ENCODE data around the gene GK.

DNA sequence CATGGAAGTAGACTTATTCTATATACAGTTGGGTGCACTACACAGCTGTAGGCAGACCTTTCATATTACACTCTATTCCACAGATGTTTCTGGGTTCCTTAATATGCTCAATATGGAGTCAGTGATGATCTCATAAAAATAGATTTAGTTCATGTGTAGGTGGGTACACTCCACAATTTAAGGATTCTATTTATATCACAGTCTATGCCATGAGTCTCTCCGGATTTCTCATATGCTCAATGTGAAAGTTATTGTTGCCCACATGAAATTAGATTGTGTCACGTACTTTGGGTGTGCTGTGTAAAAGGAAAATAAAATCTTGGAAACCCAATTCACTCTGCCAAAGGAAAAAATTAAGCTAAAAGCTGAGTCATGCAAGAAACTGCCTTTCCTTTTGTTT, 43.2 kb upstream of the GK start:
- TF ChIP-seq, protein P1, sequence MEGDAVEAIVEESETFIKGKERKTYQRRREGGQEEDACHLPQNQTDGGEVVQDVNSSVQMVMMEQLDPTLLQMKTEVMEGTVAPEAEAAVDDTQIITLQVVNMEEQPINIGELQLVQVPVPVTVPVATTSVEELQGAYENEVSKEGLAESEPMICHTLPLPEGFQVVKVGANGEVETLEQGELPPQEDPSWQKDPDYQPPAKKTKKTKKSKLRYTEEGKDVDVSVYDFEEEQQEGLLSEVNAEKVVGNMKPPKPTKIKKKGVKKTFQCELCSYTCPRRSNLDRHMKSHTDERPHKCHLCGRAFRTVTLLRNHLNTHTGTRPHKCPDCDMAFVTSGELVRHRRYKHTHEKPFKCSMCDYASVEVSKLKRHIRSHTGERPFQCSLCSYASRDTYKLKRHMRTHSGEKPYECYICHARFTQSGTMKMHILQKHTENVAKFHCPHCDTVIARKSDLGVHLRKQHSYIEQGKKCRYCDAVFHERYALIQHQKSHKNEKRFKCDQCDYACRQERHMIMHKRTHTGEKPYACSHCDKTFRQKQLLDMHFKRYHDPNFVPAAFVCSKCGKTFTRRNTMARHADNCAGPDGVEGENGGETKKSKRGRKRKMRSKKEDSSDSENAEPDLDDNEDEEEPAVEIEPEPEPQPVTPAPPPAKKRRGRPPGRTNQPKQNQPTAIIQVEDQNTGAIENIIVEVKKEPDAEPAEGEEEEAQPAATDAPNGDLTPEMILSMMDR (IDR thresholded peaks at IDR 0.05) = no peak
- TF ChIP-seq POLR2A (IDR thresholded peaks at IDR 0.05) = no peak
